Measurements from ENCODE around the gene GRM1.

GRM1 gene

DNA sequence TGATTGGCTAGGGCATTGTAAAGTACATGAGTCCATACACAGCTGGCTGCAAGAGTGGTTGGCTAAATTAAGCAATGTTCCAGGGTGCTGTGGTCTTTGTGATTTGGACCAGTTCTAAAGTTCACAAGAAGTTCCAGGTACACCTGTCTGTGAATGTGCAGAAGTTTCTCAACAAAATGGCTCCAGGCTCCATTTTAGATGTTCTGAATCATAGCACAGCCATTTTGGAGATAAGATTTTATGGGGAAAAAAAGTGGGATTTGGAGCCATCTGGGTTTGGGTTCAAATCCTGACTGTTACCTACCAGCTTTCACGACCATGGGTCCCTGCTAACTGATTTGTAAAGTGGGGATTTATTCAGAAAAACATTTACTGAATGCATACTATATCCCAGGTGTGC is 82.1 kb downstream of the GRM1 start:
- DNase-seq (ENCODE audit: extremely low read depth, low read depth), result no peak
- TF ChIP-seq, protein P1, sequence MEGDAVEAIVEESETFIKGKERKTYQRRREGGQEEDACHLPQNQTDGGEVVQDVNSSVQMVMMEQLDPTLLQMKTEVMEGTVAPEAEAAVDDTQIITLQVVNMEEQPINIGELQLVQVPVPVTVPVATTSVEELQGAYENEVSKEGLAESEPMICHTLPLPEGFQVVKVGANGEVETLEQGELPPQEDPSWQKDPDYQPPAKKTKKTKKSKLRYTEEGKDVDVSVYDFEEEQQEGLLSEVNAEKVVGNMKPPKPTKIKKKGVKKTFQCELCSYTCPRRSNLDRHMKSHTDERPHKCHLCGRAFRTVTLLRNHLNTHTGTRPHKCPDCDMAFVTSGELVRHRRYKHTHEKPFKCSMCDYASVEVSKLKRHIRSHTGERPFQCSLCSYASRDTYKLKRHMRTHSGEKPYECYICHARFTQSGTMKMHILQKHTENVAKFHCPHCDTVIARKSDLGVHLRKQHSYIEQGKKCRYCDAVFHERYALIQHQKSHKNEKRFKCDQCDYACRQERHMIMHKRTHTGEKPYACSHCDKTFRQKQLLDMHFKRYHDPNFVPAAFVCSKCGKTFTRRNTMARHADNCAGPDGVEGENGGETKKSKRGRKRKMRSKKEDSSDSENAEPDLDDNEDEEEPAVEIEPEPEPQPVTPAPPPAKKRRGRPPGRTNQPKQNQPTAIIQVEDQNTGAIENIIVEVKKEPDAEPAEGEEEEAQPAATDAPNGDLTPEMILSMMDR (IDR thresholded peaks at IDR 0.05; ENCODE audit: low read depth, low read length, missing control alignments), result no peak
- H3K4me3 ChIP-seq (replicated peaks; ENCODE audit: low read depth, low read length), result no peak overlapping the region

DNA sequence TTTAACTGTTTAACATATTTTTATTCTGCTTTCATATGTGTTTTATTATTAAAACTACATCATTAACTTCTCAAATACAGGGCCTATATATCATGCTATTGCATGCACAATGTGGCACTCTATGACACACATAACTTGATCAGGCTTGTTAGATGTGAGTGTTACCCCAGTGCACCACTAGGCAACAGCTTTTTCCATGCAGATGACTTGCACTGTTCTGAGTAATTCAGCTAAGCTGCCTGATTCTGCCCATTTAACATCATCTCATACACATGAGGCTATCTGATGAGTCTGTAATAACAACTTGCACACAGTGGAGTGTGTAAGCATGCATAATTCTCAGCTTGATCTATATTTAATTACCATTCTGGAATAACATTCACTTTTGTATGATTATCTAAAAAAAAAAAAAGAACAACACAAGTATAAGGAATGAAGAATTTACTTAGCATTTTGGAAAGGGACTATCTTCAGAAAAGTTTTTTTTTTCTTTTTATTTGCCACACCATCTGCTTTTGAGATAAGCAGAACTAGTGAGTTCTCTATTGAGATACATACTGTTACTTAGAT is 83.1 kb downstream of the GRM1 start:
- H3K4me3 ChIP-seq (replicated peaks; ENCODE audit: low read depth, low read length), result no peak overlapping the region
- no peak for DNase-seq (ENCODE audit: extremely low read depth, low read depth)
- TF ChIP-seq, protein P1 (IDR thresholded peaks at IDR 0.05; ENCODE audit: low read depth, low read length, missing control alignments), result no peak

DNA sequence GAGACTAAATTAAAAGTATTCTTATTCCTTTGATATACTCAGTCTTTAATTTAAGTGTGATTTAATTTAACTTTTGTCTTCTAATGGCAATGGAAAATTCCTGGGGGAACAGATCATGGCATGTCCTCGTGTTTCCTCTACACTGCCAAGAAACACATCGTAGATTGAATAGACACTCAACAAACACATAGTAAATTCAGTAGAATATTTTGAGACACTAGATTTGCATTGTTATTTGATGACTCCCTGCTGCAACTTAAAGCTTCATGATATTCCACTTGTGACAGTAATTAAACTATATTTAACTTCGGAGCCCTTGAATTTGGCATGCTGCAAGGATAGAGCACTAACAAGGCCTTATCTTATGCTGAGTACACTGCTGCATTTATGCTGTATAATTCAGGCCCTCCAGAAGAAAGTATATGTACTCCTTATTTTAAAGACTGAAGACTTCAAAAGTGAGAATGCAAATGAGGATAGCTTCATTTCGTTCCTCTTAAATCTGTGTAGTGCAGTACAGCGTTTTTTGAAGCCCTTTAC is 84.3 kb downstream of the GRM1 start:
- DNase-seq (ENCODE audit: extremely low read depth, low read depth), result no peak
- no peak overlapping the region for H3K4me3 ChIP-seq (replicated peaks; ENCODE audit: low read depth, low read length)
- TF ChIP-seq, protein P1 (IDR thresholded peaks at IDR 0.05; ENCODE audit: low read depth, low read length, missing control alignments), result no peak

DNA sequence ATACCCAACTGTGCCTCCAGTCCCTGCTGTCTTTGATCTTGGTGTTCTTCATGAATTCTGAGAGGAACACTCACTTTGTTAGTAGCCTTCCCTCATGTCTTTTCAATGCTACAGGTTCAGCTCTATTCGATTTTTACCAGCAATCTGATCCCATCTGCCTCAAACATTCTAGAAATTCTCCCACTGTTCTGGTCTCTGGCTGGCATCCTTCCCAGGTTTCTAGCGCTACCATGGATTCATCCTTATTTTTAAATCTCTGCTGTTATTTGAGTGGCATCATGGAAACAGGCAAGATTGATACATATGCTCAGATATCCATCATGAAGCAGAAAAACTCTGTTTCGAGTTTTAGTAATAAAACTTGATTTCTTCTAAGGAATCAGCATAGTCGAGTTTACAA is 94.8 kb downstream of the GRM1 start:
- DNase-seq (ENCODE audit: extremely low read depth, low read depth), result no peak
- TF ChIP-seq, protein P1 (IDR thresholded peaks at IDR 0.05; ENCODE audit: low read depth, low read length, missing control alignments), result no peak
- no peak overlapping the region for H3K4me3 ChIP-seq (replicated peaks; ENCODE audit: low read depth, low read length)

DNA sequence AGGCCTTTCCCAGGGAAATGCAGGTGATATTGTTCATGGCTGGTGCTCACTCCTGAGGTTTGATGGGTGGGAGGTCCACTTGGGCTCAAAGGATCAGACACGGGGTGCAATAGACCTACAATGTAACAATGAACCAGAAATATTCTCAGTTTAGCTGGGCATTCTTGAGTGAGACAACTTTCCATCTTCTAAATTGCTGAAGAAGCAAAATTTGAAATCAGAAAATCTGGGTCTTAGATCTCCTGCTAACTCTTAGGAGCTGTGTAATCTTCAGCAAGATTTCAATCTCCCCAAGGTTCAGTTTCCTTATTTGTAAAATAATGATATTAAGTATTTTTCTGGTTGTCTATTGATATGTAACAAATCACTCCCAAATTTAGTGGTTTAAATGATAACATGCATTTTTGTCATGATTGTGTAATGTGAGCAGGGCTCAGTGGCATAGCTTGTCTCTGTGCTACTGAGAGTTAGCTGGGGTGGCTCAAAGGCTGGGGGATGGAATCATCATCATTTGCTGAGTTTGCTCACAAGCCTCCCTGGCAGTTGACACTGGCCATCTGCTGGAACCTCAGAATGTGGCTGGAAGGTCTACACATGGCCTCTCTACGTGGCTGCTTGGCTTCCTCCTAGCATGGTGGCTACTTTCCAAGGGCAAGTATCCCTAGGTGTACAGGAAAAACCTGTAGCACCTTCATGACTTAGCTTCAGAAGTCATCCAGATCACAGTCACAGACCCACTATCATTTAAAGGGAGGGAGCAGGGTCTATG is 98.8 kb downstream of the GRM1 start:
- H3K4me3 ChIP-seq (replicated peaks; ENCODE audit: low read depth, low read length), result no peak overlapping the region
- TF ChIP-seq, protein P1 (IDR thresholded peaks at IDR 0.05; ENCODE audit: low read depth, low read length, missing control alignments), result no peak
- no peak for DNase-seq (ENCODE audit: extremely low read depth, low read depth)

DNA sequence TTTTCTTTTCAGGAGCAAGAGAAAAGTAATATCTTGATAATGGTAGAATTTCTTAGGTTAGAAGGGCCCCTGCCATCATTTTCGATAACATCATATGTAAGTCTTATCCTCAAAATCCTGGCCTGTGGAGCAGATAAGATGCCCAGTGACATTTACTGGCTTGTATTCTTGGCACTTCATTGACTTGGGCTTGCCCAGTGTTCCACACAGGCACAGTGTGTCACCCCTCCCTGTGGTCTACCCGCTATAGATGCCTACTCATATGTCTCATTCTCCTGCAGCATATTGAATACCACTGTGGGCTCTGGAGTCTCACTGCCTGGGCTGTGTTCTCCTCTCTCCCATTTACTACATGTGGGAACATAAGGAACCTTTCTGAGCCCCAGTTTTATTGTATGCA is 105.0 kb downstream of the GRM1 start:
- DNase-seq (ENCODE audit: extremely low read depth, low read depth), result no peak
- TF ChIP-seq, protein P1 (IDR thresholded peaks at IDR 0.05; ENCODE audit: low read depth, low read length, missing control alignments), result no peak

More for the DNA sequence above, 105.0 kb downstream of the GRM1 start:
- no peak overlapping the region for H3K4me3 ChIP-seq (replicated peaks; ENCODE audit: low read depth, low read length)
